Gastroesophageal sphincter (tissue), 4 donors: ENCODE measurements around the gene TSPAN14. TPM values are rescaled to one million over a fixed set of nuclear protein-coding genes. Genes with fewer than 3 reads are reported as not detected.

ENCODE experiments used
- ATAC-seq: fragments of 150-250 bp; one replicate; pipeline ENCODE4 v1.9.1; 2016; ENCODE audit warnings: mild to moderate bottlenecking, moderate library complexity
- H3K27ac ChIP-seq, 4 donors: fragments of 200-600 bp; sonication (generic) in 3 of 4; 1 replicate in 3 of 4; 2 replicates in 1 of 4; pipeline ENCODE4 v1.5.1; 2016 to 2019
- H3K27me3 ChIP-seq: fragments of 200-600 bp; sonication (generic); one replicate; pipeline ENCODE4 v1.5.1; 2019
- H3K36me3 ChIP-seq, 2 donors: fragments of 200-600 bp; sonication (generic); one replicate each; pipeline ENCODE4 v1.5.1; 2019; ENCODE audit warnings: control low read depth in 1 of 2
- H3K4me1 ChIP-seq, 3 donors: fragments of 200-600 bp; sonication (generic); 1 replicate in 2 of 3; 2 replicates in 1 of 3; pipeline ENCODE4 v1.5.1; 2016 to 2019; ENCODE audit warnings: control low read depth in 2 of 3
- H3K4me3 ChIP-seq, 2 donors: fragments of 200-600 bp; sonication (generic); one replicate each; pipeline ENCODE4 v1.5.1; 2019; ENCODE audit warnings: mild to moderate bottlenecking in 1 of 2, moderate library complexity in 1 of 2
- H3K9me3 ChIP-seq, 3 donors: fragments of 200-600 bp; sonication (generic); one replicate each; pipeline ENCODE4 v1.5.1; 2017 to 2019; ENCODE audit warnings: control low read depth in 2 of 3
- CTCF ChIP-seq, 4 experiments: fragments of 200-600 bp in 2 of 4; fragments of 450-650 bp in 2 of 4; sonication (generic) in 1 of 4; IDR thresholded peaks; one replicate each; pipeline ENCODE4 v1.5.1; 2017 to 2019; ENCODE audit warnings: antibody characterized with exemption in 4 of 4, mild to moderate bottlenecking in 2 of 4, moderate library complexity in 2 of 4
- EP300 ChIP-seq: sonication (generic); formaldehyde crosslinking; IDR thresholded peaks from one replicate; pipeline ENCODE4 v1.6.1; 2017; ENCODE audit warnings: antibody characterized with exemption, mild to moderate bottlenecking
- POLR2A ChIP-seq, 2 donors: fragments of 450-650 bp; IDR thresholded peaks; one replicate each; pipeline ENCODE4 v1.6.1; 2017; ENCODE audit warnings: antibody characterized with exemption in 2 of 2, mild to moderate bottlenecking in 2 of 2, moderate library complexity in 1 of 2
- POLR2AphosphoS5 ChIP-seq: sonication (generic); formaldehyde crosslinking; IDR thresholded peaks from one replicate; pipeline ENCODE4 v1.6.1; 2017; ENCODE audit warnings: antibody characterized with exemption
- WGBS, 2 donors: methylation state at CpG; one replicate each; pipeline ENCODE4 v1.1.5; 2018; ENCODE audit warnings: low coverage in 1 of 2; 5-methylcytosine and 5-hydroxymethylcytosine counted together
- total RNA-seq, 4 donors: library from RNA; depleted of rRNA; stranded (reverse); fragments of >200 nt; gene quantifications; one replicate each; pipeline ENCODE4 v1.1.0, GENCODE V29; 2016

Gene TSPAN14
- total RNA-seq, 4 donors from 2014 or later: 23.3 to 52.4 (median 37.1) TPM

GRCh38 chr10:80497187-80498077 lies 43.3 kb downstream of the TSPAN14 start:
- peaks cover 20 to 94% (median 39%) of the 10 kb centered on the region in 3 donors for H3K4me1 ChIP-seq
- ATAC-seq: peak; percentile 42

GRCh38 chr10:80498078-80498832 lies 44.1 kb downstream of the TSPAN14 start:
- Histone ChIP-seq H3K9me3 (no peaks in the 10 kb centered on the region), H3K27me3 (no peaks in the 10 kb centered on the region), H3K4me1 (peaks cover 20 to 94% (median 47%) of the 10 kb centered on the region in 3 donors), H3K27ac (peak overlapping the region; percentile 22 to 81 (median 75)), H3K4me3 (no peak overlapping the region), H3K36me3 (peaks cover 0 to 4% of the 10 kb centered on the region in 2 donors)
- TF ChIP-seq POLR2A (IDR thresholded peaks at IDR 0.05) (no peak), CTCF (IDR thresholded peaks at IDR 0.05) (no peak), EP300 (no peak), POLR2AphosphoS5 (no peak)
- ATAC-seq: peak; percentile 3
- WGBS, 2 donors: 23 to 56% methylated on average over 4 to 6 of the region's 8 CpGs

More at GRCh38 chr10:80497187-80498077, 43.3 kb downstream of the TSPAN14 start:
- H3K27me3 ChIP-seq: no peaks in the 10 kb centered on the region
- no peaks in the 10 kb centered on the region for H3K9me3 ChIP-seq
- TF ChIP-seq CTCF (IDR thresholded peaks at IDR 0.05): no peak
- no peak for TF ChIP-seq POLR2AphosphoS5
- TF ChIP-seq EP300: no peak
- TF ChIP-seq POLR2A (IDR thresholded peaks at IDR 0.05): no peak
- no peak overlapping the region for H3K4me3 ChIP-seq
- peaks cover 0 to 10% of the 10 kb centered on the region in 2 donors for H3K36me3 ChIP-seq
- peak overlapping the region in 3 of 4 donors; percentile 72 to 81 (median 78) for H3K27ac ChIP-seq
- WGBS, 2 donors: 62 to 100% methylated on average over 1 to 7 of the region's 7 CpGs

- 26 to 46% methylated on average over 4 to 8 of the region's 14 CpGs for WGBS, 2 donors
Measured at GRCh38 chr10:80498833-80499741, 45.0 kb downstream of the TSPAN14 start.

More at GRCh38 chr10:80498833-80499741, 45.0 kb downstream of the TSPAN14 start:
- H3K36me3 ChIP-seq: no peaks in the 10 kb centered on the region
- H3K4me3 ChIP-seq: no peak overlapping the region
- peak overlapping the region; percentile 61 to 81 (median 75) for H3K27ac ChIP-seq
- no peak for TF ChIP-seq POLR2A (IDR thresholded peaks at IDR 0.05)
- peak in 1 of 4 experiments; percentile 14 for TF ChIP-seq CTCF (IDR thresholded peaks at IDR 0.05)
- peak; percentile 90 for TF ChIP-seq POLR2AphosphoS5
- no peak for TF ChIP-seq EP300
- no peaks in the 10 kb centered on the region for H3K9me3 ChIP-seq
- ATAC-seq: peak; percentile 93
- peaks cover 17 to 94% (median 50%) of the 10 kb centered on the region in 3 donors for H3K4me1 ChIP-seq
- no peaks in the 10 kb centered on the region for H3K27me3 ChIP-seq
